ENCODE data around the gene NHSL1.

The NHSL1 gene

DNA sequence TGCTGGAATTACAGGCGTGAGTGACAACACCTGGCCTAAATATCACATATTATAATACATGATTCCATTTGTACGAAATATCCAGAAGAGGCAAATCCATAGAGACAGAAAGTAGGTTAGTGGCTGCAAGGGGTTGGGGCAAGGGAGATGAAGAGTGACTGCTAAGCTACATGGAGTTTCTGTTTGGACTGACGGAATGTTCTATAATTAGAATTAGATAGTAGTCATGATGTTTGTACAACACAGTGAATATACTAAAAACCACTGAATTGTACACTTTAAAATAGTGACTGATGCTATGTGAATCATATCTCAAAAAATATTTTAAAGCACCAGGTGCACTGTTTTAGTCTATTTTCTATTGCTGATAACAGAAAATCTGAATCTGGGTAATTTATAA, 99.0 kb downstream of the NHSL1 start:
- no peak for FAIRE-seq

DNA sequence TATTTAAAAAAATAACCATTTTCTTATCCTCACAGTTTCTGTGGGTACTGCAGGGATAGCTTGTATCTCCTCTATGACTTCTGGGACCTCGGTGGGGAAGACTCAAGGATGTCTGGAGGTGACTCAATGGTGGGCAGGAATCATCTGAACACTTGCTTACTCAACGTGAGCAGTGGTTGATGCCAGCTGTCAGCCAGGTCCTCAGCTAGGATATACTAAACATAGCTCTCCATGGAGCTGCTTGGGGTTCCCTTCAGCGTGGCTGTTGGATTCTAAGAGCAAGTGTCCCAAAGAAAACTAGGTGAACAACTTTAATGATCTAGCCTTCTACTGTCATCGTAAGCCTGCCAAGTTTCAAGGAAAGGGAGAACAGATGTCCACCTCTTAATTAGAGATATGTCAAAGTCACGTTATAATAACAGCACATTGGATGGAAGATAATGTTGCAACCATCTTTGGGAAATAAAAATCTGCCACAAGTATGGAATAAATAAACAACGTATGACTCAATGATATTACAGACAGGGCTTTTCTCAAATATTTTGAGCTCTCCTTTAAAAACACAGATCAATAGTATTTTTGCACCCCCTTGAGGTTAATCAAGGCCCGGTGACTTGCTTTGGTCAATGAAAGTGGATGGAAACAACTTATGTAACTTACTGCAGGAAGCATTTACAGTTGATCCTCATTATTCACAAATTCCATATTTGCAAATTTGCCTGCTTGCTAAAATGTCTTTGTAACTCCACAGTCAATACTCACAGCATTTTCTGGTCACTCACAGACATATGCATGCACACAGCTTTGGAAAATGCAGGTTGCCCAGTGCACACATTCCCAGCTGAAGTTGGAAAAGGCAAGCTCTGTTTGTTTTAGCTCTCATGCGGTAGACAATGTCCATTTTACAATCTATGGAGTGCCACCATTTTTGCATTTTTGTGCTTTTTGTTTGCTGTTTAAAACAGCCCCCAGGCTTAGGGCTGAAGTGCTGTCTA, 101.9 kb downstream of the NHSL1 start:
- no peak for FAIRE-seq

DNA sequence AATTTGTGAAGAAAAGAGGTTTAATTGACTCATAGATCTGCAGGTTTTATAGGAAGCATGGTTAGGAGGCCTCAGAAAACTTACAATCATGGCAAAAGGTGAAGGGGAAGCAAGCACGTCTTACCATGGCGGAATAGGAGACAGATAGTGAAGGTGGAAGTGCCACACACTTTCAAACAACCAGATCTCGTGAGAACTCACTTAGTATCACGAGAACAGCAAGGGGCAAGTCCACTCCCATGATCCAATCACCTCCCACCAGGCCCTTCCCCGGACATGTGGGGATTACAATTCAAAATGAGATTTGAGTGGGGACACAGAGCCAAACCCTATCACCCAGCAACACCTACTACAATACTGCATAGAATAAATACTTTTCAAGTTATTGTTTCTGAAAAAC, 102.6 kb downstream of the NHSL1 start:
- no peak for FAIRE-seq

DNA sequence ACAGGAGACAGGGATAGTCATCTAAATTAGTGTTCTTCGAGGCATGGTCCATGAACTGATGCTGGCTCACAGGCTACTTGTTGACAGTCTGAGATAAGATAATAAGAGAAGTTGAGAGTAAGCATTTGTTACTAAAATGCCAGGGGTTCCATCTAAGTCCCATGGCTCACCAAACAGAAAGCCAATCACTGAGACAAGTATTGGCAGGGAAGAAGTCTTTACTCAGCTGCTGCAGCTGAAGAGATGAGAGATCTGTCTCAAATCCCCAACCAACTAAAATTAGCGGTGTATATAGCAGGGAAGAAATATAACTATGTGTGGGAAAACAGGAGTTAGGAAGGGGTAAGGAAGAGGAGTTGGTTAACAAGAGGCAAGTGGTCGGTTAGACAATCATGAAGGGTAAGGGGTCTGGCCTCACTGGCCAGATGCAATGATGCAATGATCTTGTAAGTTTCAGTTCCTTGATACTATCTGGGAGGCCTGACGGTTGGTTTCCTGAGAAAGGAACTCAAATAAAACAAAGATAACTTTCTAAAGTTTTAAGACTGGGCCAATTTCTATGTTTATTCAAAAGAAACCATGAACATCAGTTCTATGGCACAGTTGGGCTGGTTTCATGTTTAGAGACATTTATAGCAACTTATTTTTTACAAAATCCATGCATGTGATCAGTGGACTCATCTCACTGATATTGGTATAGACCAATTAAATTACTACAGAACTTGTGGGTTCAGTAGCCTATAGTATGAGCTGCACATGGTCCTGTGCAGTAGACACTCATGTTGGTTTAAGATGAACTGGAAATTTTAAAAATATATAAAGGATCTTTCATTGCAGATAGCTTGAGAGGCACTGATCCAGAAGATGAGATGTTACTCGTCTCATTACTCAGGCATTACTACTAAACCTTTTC, 105.2 kb downstream of the NHSL1 start:
- FAIRE-seq: no peak

DNA sequence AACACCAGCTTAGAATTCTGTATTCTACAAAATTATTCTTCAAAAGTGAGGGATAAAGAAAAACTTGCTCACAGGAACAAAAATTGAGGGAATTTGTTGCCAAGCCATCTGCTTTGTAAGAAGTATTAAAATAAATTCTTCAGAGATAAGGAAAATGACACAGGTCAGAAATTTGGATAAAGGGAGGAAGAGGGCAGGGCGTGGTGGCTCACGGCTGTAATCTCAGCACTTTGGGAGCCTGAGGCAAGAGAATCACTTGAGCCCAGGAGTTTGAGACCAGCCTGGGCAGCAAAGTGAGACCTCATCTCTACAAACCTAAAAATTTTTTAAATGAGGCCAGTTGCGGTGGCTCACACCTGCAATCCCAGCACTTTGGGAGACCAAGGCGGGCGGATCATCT, 109.7 kb downstream of the NHSL1 start:
- FAIRE-seq: no peak

DNA sequence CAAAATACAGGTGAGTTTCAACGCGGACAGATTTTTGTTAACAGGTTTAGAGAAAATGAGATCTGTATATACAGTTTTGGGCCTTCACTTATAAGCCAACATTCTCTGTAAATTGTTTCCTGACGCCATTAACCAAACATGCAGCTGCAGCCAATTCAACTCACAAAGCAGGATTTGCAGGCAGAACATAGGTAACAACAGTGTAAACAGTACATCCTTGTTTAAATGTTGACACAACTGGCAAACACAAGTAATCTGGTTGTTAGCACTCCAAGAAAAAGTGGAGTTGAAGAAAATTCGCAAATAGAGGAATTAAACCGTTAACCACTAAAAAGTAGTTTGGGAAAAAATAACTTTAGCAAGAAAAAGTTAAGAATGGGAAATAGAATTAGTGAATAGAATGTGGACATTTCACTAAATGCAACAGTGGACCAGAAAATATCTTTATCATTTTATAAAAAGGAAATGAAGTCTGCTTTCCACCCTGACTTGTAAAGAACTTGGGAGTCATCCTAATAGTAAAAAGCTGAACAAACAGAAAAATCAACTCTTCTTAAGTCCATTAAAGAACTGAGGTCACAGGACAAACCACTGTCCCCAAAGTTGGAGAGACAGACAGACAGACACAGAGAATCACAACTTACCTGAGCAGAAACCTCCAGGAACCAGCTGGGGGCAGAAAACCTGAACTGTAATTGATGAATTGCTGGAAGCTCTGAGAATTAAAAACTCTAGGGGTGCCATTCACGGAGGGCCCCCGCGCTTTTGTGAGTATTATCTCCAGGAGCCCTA, 111.5 kb downstream of the NHSL1 start:
- FAIRE-seq: no peak

DNA sequence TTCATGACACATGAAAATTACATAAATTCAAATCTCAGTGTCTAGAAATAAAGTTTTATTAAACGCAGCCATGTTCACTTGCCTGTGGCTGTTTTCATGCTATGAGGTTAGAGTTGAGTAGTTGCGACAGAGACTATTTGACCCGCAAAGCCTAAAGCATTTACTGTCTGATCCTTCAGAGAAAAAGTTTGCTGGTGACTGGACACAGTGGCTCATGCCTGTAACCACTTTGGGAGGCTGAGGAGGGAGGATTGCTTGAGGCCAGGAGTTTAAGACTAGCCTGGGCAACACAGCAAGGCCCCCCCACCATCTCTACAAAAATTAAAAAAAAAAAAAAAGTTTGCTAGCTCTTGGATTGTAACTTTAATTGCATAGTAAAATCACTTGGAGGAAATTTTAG, 112.4 kb downstream of the NHSL1 start:
- FAIRE-seq: no peak

DNA sequence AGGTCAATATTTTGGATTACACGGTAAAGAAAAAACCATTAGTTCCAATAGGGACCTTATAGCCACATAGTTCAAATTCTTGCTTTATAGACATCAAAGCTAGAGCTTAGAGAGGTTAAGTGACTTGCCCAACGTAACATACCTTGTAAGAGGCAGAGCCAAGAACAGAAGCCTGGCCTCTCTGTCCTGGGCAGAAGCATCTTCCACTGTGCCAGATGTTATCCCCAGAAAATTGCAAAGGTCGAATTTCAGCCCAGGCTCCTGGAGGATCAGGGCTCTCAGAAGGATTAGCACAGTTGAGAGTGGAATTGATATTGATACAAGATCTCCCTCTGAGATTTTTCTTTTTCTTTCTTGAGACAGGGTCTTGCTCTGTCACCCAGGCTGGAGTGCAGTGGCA, 115.5 kb downstream of the NHSL1 start:
- FAIRE-seq: no peak

DNA sequence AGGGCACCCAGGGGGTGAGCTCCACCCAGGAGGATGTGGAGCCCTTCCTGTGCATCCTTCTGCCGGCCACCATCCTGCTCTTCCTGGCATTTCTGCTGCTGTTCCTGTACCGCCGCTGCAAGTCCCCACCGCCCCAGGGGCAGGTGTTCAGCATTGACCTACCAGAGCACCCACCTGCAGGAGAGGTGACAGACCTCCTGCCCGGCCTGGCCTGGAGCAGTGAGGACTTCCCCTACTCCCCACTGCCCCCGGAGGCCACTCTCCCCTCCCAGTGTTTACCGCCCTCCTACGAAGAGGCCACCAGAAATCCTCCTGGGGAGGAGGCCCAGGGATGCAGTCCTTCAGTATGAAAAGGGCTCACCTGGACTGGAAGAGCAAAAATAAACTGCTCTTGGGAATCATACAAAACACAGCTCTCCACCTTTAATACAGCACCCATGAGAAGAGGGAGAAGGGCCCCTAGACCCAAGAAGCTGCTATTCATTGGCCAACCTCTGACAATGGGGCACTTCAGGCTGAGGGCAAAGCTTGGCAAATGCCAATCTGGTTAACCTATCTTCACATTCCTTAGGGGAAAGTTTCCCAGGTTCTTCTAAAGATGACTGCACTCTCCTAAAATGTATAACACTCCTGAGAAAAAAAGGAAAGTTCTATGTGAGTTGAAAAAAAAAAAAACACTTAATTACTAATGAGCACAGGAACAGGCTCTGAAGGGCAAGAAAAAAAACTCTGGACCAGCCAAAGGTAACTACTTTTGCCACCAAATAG, 116.6 kb downstream of the NHSL1 start:
- no peak for FAIRE-seq

DNA sequence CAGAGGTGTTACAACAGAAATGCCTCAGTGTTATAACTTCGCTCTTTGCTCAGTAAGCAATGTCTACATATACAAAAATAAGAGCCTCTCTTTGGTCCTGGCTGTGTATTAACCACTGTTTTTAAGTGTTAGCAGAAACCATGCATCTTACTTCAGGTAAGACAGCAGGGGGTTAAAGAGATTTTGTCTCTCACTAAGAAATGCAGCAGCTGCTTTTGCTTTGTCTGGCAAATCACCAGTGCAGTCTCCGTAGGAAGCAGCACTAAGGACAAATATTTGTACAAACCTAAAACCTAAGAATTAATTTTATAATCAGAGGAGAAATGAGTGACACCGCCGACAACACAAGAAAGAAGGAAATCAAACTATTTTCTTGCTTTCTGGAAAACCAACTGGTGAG, 120.8 kb downstream of the NHSL1 start:
- FAIRE-seq: no peak

DNA sequence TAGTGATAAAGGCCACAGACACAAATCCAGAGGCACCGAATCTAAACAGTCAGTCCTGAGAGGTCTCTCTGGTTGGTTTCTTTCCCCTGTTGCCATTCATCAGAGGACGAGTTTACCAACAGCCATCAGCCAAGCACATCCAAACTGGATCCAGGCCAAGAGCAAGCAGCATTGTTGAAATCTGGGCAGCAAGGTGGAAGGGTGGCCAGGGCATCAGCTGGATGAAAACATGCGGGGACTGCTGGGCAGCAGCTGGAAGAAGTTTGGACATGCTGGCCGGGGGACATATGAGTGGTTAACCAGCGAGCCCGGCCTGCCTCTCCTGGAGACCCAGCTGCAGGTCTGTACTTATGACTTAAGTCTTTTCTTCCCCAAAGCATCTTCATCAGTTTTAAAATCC, 121.5 kb downstream of the NHSL1 start, which contains the start of gene SMIM28:
Gene SMIM28 (plus strand): TSS at position 62 of the 400 bp plus-strand sequence. CDS start 168 bp downstream, at position 230.
- FAIRE-seq: no peak

DNA sequence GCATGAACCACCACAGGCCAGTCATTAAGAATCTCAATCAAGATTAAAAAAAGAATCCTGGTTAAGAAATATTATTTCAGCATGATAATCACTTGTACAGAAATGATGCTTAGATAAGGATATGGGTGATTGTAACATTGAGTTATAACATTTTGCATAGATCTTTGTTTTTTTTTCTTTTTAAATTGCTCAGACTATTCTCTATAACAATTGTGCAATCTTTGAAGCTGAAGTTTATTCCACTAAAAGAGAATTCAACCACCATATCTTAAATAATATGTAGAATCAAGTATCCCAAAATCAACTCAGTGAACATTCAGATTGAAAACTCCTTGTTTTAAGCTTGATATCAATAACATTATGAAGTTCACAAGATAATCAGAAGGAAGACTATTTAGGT, 122.3 kb downstream of the NHSL1 start:
- FAIRE-seq: no peak

DNA sequence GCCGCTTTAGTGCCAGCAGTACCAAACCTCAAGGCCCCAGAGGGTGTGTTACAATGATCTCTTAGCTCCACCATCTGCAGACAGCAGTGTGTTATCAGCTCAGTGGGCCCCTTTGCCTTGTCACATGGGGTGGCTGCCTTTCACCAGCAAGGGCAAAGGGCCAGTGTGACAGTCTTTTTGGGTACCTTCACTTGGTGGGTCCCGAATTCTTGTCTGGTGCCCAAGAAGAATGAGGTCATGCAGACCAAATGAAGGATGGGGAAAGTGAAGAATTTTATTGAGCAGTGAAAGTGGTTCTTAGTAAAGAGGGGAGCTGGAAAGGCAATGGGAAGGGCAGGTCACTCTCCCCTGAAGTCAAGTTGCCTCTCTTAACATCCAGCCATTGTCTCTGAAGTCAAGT, 124.5 kb downstream of the NHSL1 start:
- FAIRE-seq: no peak

DNA sequence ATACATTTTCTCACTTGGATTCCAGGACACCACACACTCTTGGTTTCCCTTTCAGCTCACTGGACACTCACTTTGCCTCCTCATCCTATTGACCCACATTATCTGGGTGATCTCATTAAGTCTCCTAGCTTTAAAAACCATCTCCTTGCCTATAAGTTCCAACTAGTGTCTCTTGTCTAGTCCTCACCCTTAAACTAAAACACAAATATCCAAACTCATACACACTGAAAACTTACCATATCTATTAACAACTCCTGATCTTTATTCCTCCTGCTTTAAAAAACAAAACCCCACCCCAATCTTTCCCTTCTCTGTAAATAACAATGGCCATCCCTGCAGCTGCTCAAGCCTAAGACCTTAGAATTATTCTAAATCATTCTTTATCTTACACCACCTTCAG, 125.1 kb downstream of the NHSL1 start:
- FAIRE-seq: no peak

DNA sequence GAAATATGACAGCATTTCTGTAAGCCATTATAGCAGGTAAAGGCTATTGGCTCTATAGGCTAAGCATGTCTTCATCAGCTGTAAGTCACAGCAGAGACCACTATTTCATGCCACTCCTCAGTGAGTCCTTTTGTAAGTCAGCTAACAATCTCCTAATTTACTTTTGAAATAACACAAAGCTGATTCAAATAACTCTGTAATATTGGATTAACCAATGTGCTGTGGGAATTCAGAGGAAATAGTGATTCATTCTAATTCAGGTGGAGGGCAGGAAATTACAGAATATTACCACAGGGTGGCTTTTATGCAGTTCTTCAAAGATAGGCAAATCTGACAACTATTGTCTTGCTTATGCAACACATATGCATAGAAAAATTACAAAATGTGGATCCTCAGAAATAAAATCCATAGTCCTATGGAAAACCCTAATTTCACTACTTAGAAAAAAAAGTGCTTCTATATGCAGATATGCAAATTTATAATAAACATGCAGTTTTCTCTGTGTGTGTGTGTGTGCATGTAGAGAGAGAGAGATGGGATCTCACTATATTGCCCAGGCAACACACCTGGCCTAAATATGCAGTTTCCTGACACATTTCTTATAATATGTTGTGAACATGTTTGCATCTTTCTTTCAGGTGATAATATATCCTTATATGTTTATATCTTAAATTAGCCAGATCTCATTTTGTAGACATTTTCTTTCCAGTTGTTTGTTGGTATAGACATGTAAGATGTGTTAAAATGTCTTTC, 126.4 kb downstream of the NHSL1 start:
- no peak for FAIRE-seq

All from A204.1 (cell line).